HG03571 (cell line): ENCODE results near the gene RIPOR2.
"Not testable (repeated sequence)": the region's sequence is repeated elsewhere in the genome, so short reads cannot be mapped to it uniquely, and the experiment has no call there.

Experiments used
- ATAC-seq: cut with Tn5 transposase; IDR thresholded peaks from one replicate; pipeline ENCODE4 v1.9.1; 2021; ENCODE audit not compliant: unreplicated experiment

RIPOR2 gene

GRCh38 chr6:24879351-24879750, 56.4 kb downstream of the RIPOR2 start:
- no peak for ATAC-seq

GRCh38 chr6:24877747-24878146, 58.0 kb downstream of the RIPOR2 start:
- not testable (repeated sequence) for ATAC-seq

GRCh38 chr6:24876499-24877465, 59.0 kb downstream of the RIPOR2 start:
- ATAC-seq, result no peak

GRCh38 chr6:24875534-24875901, 60.2 kb downstream of the RIPOR2 start:
- ATAC-seq, result no peak

GRCh38 chr6:24874776-24875533, 60.8 kb downstream of the RIPOR2 start:
- ATAC-seq, result no peak

GRCh38 chr6:24874128-24874527, 61.6 kb downstream of the RIPOR2 start:
- no peak for ATAC-seq

GRCh38 chr6:24872779-24873178, 63.0 kb downstream of the RIPOR2 start:
- no peak for ATAC-seq

- no peak for ATAC-seq
Measured at GRCh38 chr6:24868765-24869164, 67.0 kb downstream of the RIPOR2 start.

GRCh38 chr6:24867104-24867703, 68.6 kb downstream of the RIPOR2 start:
- no peak for ATAC-seq

GRCh38 chr6:24865161-24865560, 70.6 kb downstream of the RIPOR2 start:
- no peak for ATAC-seq

- no peak for ATAC-seq
Measured at GRCh38 chr6:24864343-24864742, 71.4 kb downstream of the RIPOR2 start.

GRCh38 chr6:24861934-24862333, 73.8 kb downstream of the RIPOR2 start:
- ATAC-seq, result peak; percentile 92

GRCh38 chr6:24859608-24860200, 76.1 kb downstream of the RIPOR2 start:
- no peak for ATAC-seq

- ATAC-seq, result no peak
Measured at GRCh38 chr6:24859132-24859531, 76.6 kb downstream of the RIPOR2 start.

GRCh38 chr6:24858177-24858653, 77.5 kb downstream of the RIPOR2 start:
- peak; percentile 43 for ATAC-seq

GRCh38 chr6:24856901-24857670, 78.7 kb downstream of the RIPOR2 start:
- ATAC-seq, result no peak

- ATAC-seq, result no peak
Measured at GRCh38 chr6:24856246-24856599, 79.5 kb downstream of the RIPOR2 start.

GRCh38 chr6:24855395-24856245, 80.1 kb downstream of the RIPOR2 start:
- ATAC-seq, result no peak

GRCh38 chr6:24854077-24854666, 81.6 kb downstream of the RIPOR2 start:
- ATAC-seq, result no peak
